Astrocyte of the cerebellum (primary cell): Measurements from ENCODE around the gene PDE1C.

Experiments
- DNase-seq: peaks from one replicate; pipeline ENCODE4 v3.0.0-alpha.2; 2011; ENCODE audit warnings: low read depth
- H3K4me3 ChIP-seq: 2 replicates; pipeline ENCODE4 v1.5.1; 2011; ENCODE audit warnings: mild to moderate bottlenecking, low read depth, low read length, moderate library complexity
- in situ Hi-C: cut with HindIII; loops from 2 replicates; pipeline ENCODE4 v1.10.0; 2017; ENCODE audit warnings: low sequenced_read_pairs
- TF ChIP-seq, protein P1 (sequence below): IDR thresholded peaks from 2 replicates; pipeline ENCODE4 v1.5.1; 2012; ENCODE audit warnings: low read length, low read depth, moderate library complexity, mild to moderate bottlenecking; ENCODE audit errors: missing control alignments

The PDE1C gene

GRCh38 chr7:31720366-31720765, 349.8 kb downstream of the PDE1C start:
- H3K4me3 ChIP-seq: no peak overlapping the region
- DNase-seq: no peak
- in situ Hi-C loops: no loop called here
- TF ChIP-seq, protein P1, sequence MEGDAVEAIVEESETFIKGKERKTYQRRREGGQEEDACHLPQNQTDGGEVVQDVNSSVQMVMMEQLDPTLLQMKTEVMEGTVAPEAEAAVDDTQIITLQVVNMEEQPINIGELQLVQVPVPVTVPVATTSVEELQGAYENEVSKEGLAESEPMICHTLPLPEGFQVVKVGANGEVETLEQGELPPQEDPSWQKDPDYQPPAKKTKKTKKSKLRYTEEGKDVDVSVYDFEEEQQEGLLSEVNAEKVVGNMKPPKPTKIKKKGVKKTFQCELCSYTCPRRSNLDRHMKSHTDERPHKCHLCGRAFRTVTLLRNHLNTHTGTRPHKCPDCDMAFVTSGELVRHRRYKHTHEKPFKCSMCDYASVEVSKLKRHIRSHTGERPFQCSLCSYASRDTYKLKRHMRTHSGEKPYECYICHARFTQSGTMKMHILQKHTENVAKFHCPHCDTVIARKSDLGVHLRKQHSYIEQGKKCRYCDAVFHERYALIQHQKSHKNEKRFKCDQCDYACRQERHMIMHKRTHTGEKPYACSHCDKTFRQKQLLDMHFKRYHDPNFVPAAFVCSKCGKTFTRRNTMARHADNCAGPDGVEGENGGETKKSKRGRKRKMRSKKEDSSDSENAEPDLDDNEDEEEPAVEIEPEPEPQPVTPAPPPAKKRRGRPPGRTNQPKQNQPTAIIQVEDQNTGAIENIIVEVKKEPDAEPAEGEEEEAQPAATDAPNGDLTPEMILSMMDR: no peak

DNA sequence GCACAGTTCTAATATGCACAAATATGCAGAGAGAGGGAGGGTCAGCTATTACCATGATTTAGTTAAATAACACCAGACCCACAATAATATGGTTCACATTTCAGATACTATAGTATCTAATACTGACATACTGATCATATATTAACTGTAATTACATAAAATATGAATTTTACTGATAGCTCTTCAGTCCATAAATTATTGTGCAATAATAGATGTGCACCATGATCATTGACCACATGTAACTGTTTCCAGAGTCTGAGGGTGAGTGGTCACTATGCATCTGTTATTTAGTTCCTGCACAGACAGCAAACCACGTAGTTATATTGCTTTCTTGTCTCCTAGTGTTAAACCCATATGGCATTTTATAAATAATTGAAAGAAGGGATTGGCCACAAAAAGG, 353.9 kb downstream of the PDE1C start:
- in situ Hi-C loops: no loop called here

DNA sequence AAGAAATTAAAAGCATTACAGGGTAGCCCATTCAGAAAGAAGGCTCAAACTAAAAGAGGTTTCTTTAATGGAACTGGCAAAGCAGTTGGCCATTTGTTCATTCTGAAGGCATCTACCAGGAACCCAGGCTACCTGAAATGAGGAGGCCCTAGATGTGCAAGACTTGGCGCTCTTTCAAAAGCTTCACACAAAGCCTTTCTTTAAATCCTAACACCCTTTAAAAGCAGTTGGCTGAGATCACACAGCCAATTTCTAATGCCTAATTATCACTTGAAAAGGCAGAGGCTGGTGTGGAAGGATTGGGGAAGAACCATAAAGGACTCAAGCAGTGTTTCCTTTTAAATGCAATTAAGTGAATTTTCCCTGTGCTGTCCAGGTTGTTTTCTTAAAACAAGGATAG, 360.0 kb downstream of the PDE1C start:
- TF ChIP-seq, protein P1: no peak
- in situ Hi-C loops: no loop called here
- H3K4me3 ChIP-seq: no peak overlapping the region
- no peak for DNase-seq

More for the DNA sequence above, 353.9 kb downstream of the PDE1C start:
- no peak overlapping the region for H3K4me3 ChIP-seq
- TF ChIP-seq, protein P1: no peak
- no peak for DNase-seq

DNA sequence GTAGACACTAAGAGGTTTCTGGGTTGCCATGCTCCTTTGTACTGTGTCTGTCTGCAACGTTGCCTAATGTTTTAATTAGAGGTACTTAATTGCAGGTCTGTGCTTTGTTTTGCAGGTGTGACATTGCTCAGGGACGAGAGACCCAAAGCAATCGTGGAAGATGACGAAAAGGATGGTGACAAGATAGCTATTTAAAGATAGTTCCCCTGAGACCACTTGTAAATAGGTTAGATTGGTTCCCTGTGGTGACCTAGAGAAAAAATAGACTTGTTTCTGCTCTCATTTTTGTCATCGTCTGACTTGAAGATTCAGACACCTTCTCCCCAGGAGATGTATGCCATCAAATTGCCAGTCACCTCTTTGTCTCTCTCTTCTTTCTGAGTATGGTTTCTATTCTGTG, 363.1 kb downstream of the PDE1C start:
- in situ Hi-C loops: no loop called here
- TF ChIP-seq, protein P1: no peak
- DNase-seq: no peak
- no peak overlapping the region for H3K4me3 ChIP-seq

- no peak overlapping the region for H3K4me3 ChIP-seq
- no peak for DNase-seq
- in situ Hi-C loops: no loop called here
- TF ChIP-seq, protein P1: no peak
Observed at GRCh38 chr7:31705377-31705776, 364.8 kb downstream of the PDE1C start.

- DNase-seq: no peak
- in situ Hi-C loops: no loop called here
- TF ChIP-seq, protein P1: no peak
- H3K4me3 ChIP-seq: no peak overlapping the region
Observed at GRCh38 chr7:31702354-31702753, 367.9 kb downstream of the PDE1C start.
